Lung (tissue), 12 donors: Measurements from ENCODE around the gene STK32A. TPM values are rescaled to one million over a fixed set of nuclear protein-coding genes. Genes with fewer than 3 reads are reported as not detected.

Experiments
- ATAC-seq: fragments of 200-7000 bp; cut with Tn5 transposase; one replicate; pipeline ENCODE4 v1.9.1; 2020; ENCODE audit warnings: moderate number of reproducible peaks; ENCODE audit not compliant: insufficient read depth, low FRiP score
- DNase-seq, 3 donors: peaks; one replicate each; pipeline ENCODE4 v3.0.0-alpha.2; 2013 to 2017
- H3K27ac ChIP-seq, 2 donors: one replicate each; pipeline ENCODE4 v1.5.1; 2013; ENCODE audit warnings: mild to moderate bottlenecking in 2 of 2, moderate library complexity in 2 of 2, control low read depth in 1 of 2, inconsistent platforms in 1 of 2, low read depth in 1 of 2, low read length in 1 of 2
- H3K27me3 ChIP-seq, 3 donors: one replicate each; pipeline ENCODE4 v1.5.1; 2013; ENCODE audit warnings: low read length in 2 of 3; ENCODE audit not compliant: control insufficient read depth in 3 of 3, insufficient read depth in 3 of 3
- H3K36me3 ChIP-seq, 4 donors: one replicate each; pipeline ENCODE4 v1.5.1; 2013; ENCODE audit warnings: low read length in 4 of 4, mild to moderate bottlenecking in 1 of 4, moderate library complexity in 1 of 4; ENCODE audit not compliant: control insufficient read depth in 4 of 4, insufficient read depth in 4 of 4
- H3K4me1 ChIP-seq, 5 donors: one replicate each; pipeline ENCODE4 v1.5.1; 2013; ENCODE audit warnings: low read length in 5 of 5, mild to moderate bottlenecking in 2 of 5, moderate library complexity in 1 of 5; ENCODE audit not compliant: control insufficient read depth in 5 of 5, insufficient read depth in 5 of 5
- H3K4me3 ChIP-seq: one replicate; pipeline ENCODE4 v1.5.1; 2013; ENCODE audit warnings: mild to moderate bottlenecking, control low read depth, moderate library complexity
- H3K9ac ChIP-seq, 2 donors: one replicate each; pipeline ENCODE4 v1.5.1; 2013; ENCODE audit warnings: low read length in 2 of 2, control low read depth in 1 of 2; ENCODE audit not compliant: insufficient read depth in 1 of 2
- H3K9me3 ChIP-seq, 4 donors: one replicate each; pipeline ENCODE4 v1.5.1; 2013; ENCODE audit warnings: low read length in 3 of 4, mild to moderate bottlenecking in 1 of 4, moderate library complexity in 1 of 4; ENCODE audit not compliant: control insufficient read depth in 4 of 4, insufficient read depth in 3 of 4
- WGBS, 2 donors: extraction: QIAGEN DNeasy Blood & Tissue Kit; methylation state at CpG; one replicate each; pipeline ENCODE4 v1.1.7; 2013; 5-methylcytosine and 5-hydroxymethylcytosine counted together
- polyA plus RNA-seq, 2 donors: library from polyadenylated mRNA; stranded (reverse); fragments of 200-250 nt; gene quantifications; one replicate each; pipeline ENCODE4 v1.2.1, GENCODE V29; 2013
- total RNA-seq, 2 donors: library from RNA; depleted of rRNA in 1 of 2; stranded (reverse); fragments of >200 nt in 1 of 2; gene quantifications; one replicate each; pipeline ENCODE4 v1.2.1, GENCODE V29; 2014 to 2021
- TF ChIP-seq, protein P1 (sequence below): IDR thresholded peaks from 2 replicates; pipeline ENCODE4 v1.5.1; 2012; ENCODE audit warnings: mild to moderate bottlenecking; ENCODE audit errors: control extremely low read depth, extremely low read depth
- donor health status: control.
- donor health status: control.
- donor health status: Bipolar disorder and iron deficiency.
- donor health status: healthy.
- donor health status: DM: yes; HTN: yes; CAD: no.

The STK32A gene
- total and polyA plus RNA-seq, 4 donors, result 1.1 to 8.7 (median 4.6) TPM

DNA sequence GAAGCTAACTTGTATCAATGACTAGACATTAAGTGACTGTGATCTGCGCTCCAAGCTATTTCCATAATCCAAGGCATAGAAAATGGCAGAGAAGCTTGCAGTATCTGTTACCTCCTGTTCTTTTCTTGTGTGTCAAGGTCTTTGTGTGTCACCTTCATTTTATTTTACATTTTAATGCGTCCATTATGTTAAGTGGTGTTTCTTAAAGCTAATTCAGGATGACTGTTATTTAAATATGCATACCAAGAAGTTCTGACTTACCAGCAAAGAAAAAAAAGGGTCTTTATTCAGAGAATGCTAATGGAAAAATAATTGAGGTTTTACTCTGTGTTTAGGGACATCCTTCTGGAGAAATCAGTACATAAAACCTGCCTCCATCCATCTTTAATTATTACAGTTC, 52.3 kb downstream of the STK32A start:
- no peak for ATAC-seq
- no peak for DNase-seq

DNA sequence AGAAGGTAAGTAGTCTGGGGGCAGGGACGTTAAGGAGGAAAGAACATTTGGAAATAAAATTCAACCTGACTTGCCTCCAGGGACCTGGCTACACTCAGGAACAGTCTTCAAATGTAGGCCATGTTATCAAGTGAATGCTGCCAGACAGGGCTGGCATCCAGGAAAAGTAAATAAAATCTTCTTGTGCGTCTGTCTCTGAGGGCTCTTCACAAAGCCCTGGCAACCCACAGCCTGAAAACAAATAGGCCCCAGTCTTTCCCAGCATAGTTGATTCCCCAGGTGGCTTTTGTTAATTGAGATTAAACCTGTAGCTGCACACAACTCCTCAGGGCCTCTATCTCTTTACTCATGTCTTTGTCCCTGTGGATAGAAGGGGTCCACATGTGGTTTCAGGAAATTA, 55.4 kb downstream of the STK32A start:
- ATAC-seq (peak; percentile 62), DNase-seq (peak in 1 of 3 donors; percentile 24)

More for the DNA sequence above, 52.3 kb downstream of the STK32A start:
- H3K4me3 ChIP-seq, result no peak overlapping the region
- TF ChIP-seq, protein P1, sequence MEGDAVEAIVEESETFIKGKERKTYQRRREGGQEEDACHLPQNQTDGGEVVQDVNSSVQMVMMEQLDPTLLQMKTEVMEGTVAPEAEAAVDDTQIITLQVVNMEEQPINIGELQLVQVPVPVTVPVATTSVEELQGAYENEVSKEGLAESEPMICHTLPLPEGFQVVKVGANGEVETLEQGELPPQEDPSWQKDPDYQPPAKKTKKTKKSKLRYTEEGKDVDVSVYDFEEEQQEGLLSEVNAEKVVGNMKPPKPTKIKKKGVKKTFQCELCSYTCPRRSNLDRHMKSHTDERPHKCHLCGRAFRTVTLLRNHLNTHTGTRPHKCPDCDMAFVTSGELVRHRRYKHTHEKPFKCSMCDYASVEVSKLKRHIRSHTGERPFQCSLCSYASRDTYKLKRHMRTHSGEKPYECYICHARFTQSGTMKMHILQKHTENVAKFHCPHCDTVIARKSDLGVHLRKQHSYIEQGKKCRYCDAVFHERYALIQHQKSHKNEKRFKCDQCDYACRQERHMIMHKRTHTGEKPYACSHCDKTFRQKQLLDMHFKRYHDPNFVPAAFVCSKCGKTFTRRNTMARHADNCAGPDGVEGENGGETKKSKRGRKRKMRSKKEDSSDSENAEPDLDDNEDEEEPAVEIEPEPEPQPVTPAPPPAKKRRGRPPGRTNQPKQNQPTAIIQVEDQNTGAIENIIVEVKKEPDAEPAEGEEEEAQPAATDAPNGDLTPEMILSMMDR, result no peak
- H3K9me3 ChIP-seq, result no peaks in the 10 kb centered on the region
- H3K9ac ChIP-seq, result no peak overlapping the region
- H3K27ac ChIP-seq, result no peak overlapping the region
- peaks cover 0 to 5% (median 0%) of the 10 kb centered on the region in 5 donors for H3K4me1 ChIP-seq
- H3K27me3 ChIP-seq, result no peaks in the 10 kb centered on the region
- no peaks in the 10 kb centered on the region for H3K36me3 ChIP-seq
- WGBS, 2 donors, result 80 to 82% methylated on average over 2 of the region's 2 CpGs

GRCh38 chr5:147303251-147303650, 68.4 kb downstream of the STK32A start:
- H3K9me3 ChIP-seq, result peaks cover 0 to 2% (median 0%) of the 10 kb centered on the region in 4 donors
- H3K4me3 ChIP-seq, result no peak overlapping the region
- DNase-seq (peak in 1 of 3 donors; percentile 59), ATAC-seq (peak; percentile 73)
- H3K9ac ChIP-seq, result no peak overlapping the region
- H3K27ac ChIP-seq, result peak overlapping the region in 1 of 2 donors; percentile 60
- H3K27me3 ChIP-seq, result no peaks in the 10 kb centered on the region
- H3K4me1 ChIP-seq, result no peaks in the 10 kb centered on the region
- TF ChIP-seq, protein P1, result no peak
- no peaks in the 10 kb centered on the region for H3K36me3 ChIP-seq
- 66 to 68% methylated on average over 6 of the region's 6 CpGs for WGBS, 2 donors

More for the DNA sequence above, 55.4 kb downstream of the STK32A start:
- Histone ChIP-seq H3K4me3 (no peak overlapping the region), H3K27me3 (no peaks in the 10 kb centered on the region), H3K27ac (no peak overlapping the region), H3K36me3 (no peaks in the 10 kb centered on the region), H3K9me3 (no peaks in the 10 kb centered on the region), H3K9ac (no peak overlapping the region), H3K4me1 (peaks cover 0 to 5% (median 0%) of the 10 kb centered on the region in 5 donors)
- TF ChIP-seq, protein P1, result no peak
- 57 to 58% methylated on average over 2 of the region's 2 CpGs for WGBS, 2 donors

GRCh38 chr5:147303976-147304375, 69.2 kb downstream of the STK32A start:
- no peaks in the 10 kb centered on the region for H3K27me3 ChIP-seq
- ATAC-seq, result peak; percentile 77
- no peaks in the 10 kb centered on the region for H3K4me1 ChIP-seq
- DNase-seq, result peak in 1 of 3 donors; percentile 17
- H3K4me3 ChIP-seq, result no peak overlapping the region
- H3K36me3 ChIP-seq, result no peaks in the 10 kb centered on the region
- no peak overlapping the region for H3K9ac ChIP-seq
- H3K27ac ChIP-seq, result no peak overlapping the region
- TF ChIP-seq, protein P1, result no peak
- WGBS, 2 donors, result 57 to 83% methylated on average over 2 of the region's 2 CpGs
- peaks cover 0 to 2% (median 0%) of the 10 kb centered on the region in 4 donors for H3K9me3 ChIP-seq
